Fibroblast of skin of left quadriceps (primary cell): Measurements from ENCODE around the gene ADD3.

Experiments used
- DNase-seq, 2 experiments: peaks; one replicate each; pipeline ENCODE4 v3.0.0-alpha.2; 2013; ENCODE audit warnings: low read depth in 2 of 2

The ADD3 gene

GRCh38 chr10:110181911-110182310 lies 174.1 kb downstream of the ADD3 start:
- DNase-seq: no peak

GRCh38 chr10:110184398-110184797 lies 176.6 kb downstream of the ADD3 start:
- DNase-seq: no peak
